ENCODE results near the gene CCDC54.

DNA sequence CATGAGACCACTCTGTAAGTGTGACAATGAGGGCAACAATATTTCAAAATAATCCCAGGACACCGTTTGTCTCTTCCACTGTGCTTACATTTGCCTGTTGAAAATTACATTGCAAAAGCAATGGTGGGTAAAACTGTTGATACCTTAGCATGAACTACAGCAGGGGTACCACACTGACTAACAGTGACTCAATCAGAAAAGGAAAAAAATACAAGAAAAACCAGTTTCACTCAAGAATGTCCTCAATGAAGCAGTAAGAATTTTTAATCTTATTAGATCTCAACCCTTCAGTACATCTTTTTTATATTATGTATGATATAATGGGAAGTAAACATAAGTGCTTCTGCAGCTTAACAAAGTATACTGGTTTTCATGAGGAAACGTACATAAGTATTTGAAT is 1.6 kb upstream of the CCDC54 start:
- TF ChIP-seq, protein P1, sequence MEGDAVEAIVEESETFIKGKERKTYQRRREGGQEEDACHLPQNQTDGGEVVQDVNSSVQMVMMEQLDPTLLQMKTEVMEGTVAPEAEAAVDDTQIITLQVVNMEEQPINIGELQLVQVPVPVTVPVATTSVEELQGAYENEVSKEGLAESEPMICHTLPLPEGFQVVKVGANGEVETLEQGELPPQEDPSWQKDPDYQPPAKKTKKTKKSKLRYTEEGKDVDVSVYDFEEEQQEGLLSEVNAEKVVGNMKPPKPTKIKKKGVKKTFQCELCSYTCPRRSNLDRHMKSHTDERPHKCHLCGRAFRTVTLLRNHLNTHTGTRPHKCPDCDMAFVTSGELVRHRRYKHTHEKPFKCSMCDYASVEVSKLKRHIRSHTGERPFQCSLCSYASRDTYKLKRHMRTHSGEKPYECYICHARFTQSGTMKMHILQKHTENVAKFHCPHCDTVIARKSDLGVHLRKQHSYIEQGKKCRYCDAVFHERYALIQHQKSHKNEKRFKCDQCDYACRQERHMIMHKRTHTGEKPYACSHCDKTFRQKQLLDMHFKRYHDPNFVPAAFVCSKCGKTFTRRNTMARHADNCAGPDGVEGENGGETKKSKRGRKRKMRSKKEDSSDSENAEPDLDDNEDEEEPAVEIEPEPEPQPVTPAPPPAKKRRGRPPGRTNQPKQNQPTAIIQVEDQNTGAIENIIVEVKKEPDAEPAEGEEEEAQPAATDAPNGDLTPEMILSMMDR (IDR thresholded peaks at IDR 0.05; ENCODE audit: poor library complexity), result no peak
- no peak for TF ChIP-seq EZH2 (IDR thresholded peaks at IDR 0.05; ENCODE audit: borderline replicate concordance)

Data from hepatocyte (in vitro differentiated cells).